Fibroblast of lung (primary cell): ENCODE data around the gene RANGRF. TPM values are rescaled to one million over a fixed set of nuclear protein-coding genes. Genes with fewer than 3 reads are reported as not detected.

Experiments
- DNase-seq, 2 donors: peaks; one replicate each; pipeline versions ENCODE4 v3.0.0 to v3.0.0-alpha.2; 2010; ENCODE audit warnings: low read depth in 2 of 2
- H2AFZ ChIP-seq: 2 replicates; pipeline ENCODE4 v1.5.1; 2012; ENCODE audit warnings: low read length, control low read depth, inconsistent platforms
- H3K27ac ChIP-seq: 2 replicates; pipeline ENCODE4 v1.5.1; 2011; ENCODE audit warnings: low read length, control low read depth; ENCODE audit not compliant: insufficient read depth
- H3K27me3 ChIP-seq: 2 replicates; pipeline ENCODE4 v1.5.1; 2011; ENCODE audit warnings: mild to moderate bottlenecking, low read length; ENCODE audit not compliant: control insufficient read depth, insufficient read depth
- H3K36me3 ChIP-seq: 2 replicates; pipeline ENCODE4 v1.5.1; 2011; ENCODE audit warnings: low read length; ENCODE audit not compliant: control insufficient read depth, insufficient read depth
- H3K4me1 ChIP-seq: 2 replicates; pipeline ENCODE4 v1.5.1; 2011; ENCODE audit warnings: low read length; ENCODE audit not compliant: control insufficient read depth, insufficient read depth; ENCODE audit errors: extremely low read depth
- H3K4me2 ChIP-seq: 2 replicates; pipeline ENCODE4 v1.5.1; 2011; ENCODE audit warnings: low read length, control low read depth; ENCODE audit not compliant: insufficient read depth; ENCODE audit errors: extremely low read depth
- H3K4me3 ChIP-seq, 4 experiments: fragments of 200-600 bp in 1 of 4; sonication (generic) in 1 of 4; replicated peaks in 1 of 4; 2 replicates each; pipeline ENCODE4 v1.5.1; 2011 to 2016; ENCODE audit warnings: low read length in 4 of 4, low read depth in 3 of 4, mild to moderate bottlenecking in 3 of 4, control low read depth in 2 of 4, inconsistent platforms in 1 of 4, mixed read lengths in 1 of 4; ENCODE audit not compliant: insufficient read depth in 1 of 4; ENCODE audit errors: control extremely low read depth in 1 of 4
- H3K79me2 ChIP-seq: 2 replicates; pipeline ENCODE4 v1.5.1; 2012; ENCODE audit warnings: mild to moderate bottlenecking, low read length, inconsistent platforms; ENCODE audit not compliant: control insufficient read depth, insufficient read depth
- H3K9ac ChIP-seq: 2 replicates; pipeline ENCODE4 v1.5.1; 2011; ENCODE audit warnings: mild to moderate bottlenecking, low read length, control low read depth; ENCODE audit not compliant: insufficient read depth
- H3K9me3 ChIP-seq: 2 replicates; pipeline ENCODE4 v1.5.1; 2012; ENCODE audit warnings: low read depth, low read length; ENCODE audit not compliant: control insufficient read depth, insufficient read depth
- H4K20me1 ChIP-seq: 2 replicates; pipeline ENCODE4 v1.5.1; 2011; ENCODE audit warnings: low read length; ENCODE audit not compliant: control insufficient read depth, insufficient read depth; ENCODE audit errors: extremely low read depth
- CTCF ChIP-seq, 2 donors: IDR thresholded peaks in 1 of 2; conservative IDR thresholded peaks in 1 of 2; 1 replicate in 1 of 2; 2 replicates in 1 of 2; pipeline ENCODE4 v1.5.1; 2011 to 2012; ENCODE audit warnings: low read length in 2 of 2, control low read depth in 1 of 2, inconsistent platforms in 1 of 2, low read depth in 1 of 2, mild to moderate bottlenecking in 1 of 2
- EZH2 ChIP-seq: IDR thresholded peaks from 2 replicates; pipeline ENCODE4 v1.5.1; 2012; ENCODE audit warnings: low read length, control low read depth, mild to moderate bottlenecking; ENCODE audit errors: missing control alignments
- polyA plus RNA-seq, 2 donors: library from polyadenylated mRNA; depleted of rRNA in 1 of 2; stranded (reverse) in 1 of 2; unstranded in 1 of 2; fragments of >200 nt; gene quantifications; 2 replicates each; pipeline ENCODE4 v1.2.1, GENCODE V29; 2011 to 2012; ENCODE audit warnings: missing spikeins in 1 of 2
- total RNA-seq: library from RNA; depleted of rRNA; stranded (reverse); fragments of >200 nt; gene quantifications from 2 replicates; pipeline ENCODE4 v1.2.1, GENCODE V29; 2014

Gene RANGRF
- total and polyA plus RNA-seq, 2 donors (not counting 1 experiment from before 2014, with no cell fraction given) = 15.4 to 19.8 TPM

- no peak for DNase-seq
- Histone ChIP-seq H3K4me3 (no peak overlapping the region), H3K9me3 (no peaks in the 10 kb centered on the region), H3K27ac (no peak overlapping the region), H3K4me1 (peaks cover 3% of the 10 kb centered on the region), H3K36me3 (no peaks in the 10 kb centered on the region), H2AFZ (no peak overlapping the region), H3K27me3 (no peaks in the 10 kb centered on the region), H3K79me2 (no peaks in the 10 kb centered on the region), H4K20me1 (no peaks in the 10 kb centered on the region), H3K9ac (no peak overlapping the region), H3K4me2 (no peak overlapping the region)
- TF ChIP-seq CTCF (conservative IDR thresholded peaks at IDR 0.05 in 1 of 2, IDR thresholded peaks at IDR 0.05 in 1 of 2; ENCODE audit: low read depth in 1 of 2, low read length in 2 of 2) (no peak), EZH2 (no peak)
Measured at GRCh38 chr17:8284126-8284525, 4.3 kb upstream of the RANGRF start.

DNA sequence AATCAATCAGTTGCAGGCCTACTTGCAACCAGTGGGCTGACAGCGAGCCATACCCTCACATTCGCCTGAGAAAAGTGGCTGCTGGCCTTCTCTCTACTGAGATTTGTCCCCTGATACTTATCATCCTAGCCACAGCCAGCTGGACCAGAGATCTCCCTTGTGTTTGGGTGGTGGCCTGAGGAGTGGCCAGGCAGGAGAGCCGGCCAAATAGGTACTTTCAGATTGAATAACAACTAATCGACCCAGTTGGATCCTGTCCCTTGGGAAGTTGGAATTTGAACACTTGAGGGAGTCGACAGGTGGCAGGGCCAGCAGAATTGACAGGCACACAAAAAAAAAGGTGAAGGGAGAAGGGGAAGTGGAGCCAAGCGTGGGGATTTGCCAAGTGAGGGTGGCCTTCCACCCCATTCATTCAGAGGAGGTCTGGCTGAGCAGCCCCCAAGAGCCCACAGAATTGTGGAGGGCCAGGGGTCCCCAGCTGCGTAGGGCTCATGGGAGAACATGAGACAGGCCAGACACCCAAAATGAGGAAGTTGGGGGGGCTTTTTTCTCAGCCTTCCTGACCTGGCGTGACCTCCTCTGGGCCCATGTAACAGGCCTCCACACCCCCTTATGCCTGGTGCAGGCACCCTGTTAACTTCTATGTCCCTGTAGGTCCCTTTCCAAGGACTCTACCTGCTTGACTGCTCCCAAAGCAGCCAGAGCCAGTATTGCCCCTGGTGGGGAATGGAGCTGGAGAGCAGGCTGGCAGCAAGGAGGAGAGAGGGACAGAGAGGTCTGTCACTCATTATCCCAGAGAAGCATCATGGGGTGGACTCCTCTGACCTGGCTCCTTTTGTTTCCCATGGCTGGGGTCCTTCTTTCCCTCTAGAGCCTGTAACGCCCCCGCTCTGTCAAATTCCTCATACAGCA lies 2.9 kb upstream of the RANGRF start:
- no peak overlapping the region for H3K4me2 ChIP-seq
- no peak overlapping the region for H2AFZ ChIP-seq
- peaks cover 4% of the 10 kb centered on the region for H3K79me2 ChIP-seq
- H3K36me3 ChIP-seq = no peaks in the 10 kb centered on the region
- H3K4me3 ChIP-seq = no peak overlapping the region
- H3K9ac ChIP-seq = no peak overlapping the region
- H3K9me3 ChIP-seq = no peaks in the 10 kb centered on the region
- H3K27ac ChIP-seq = no peak overlapping the region
- no peaks in the 10 kb centered on the region for H4K20me1 ChIP-seq
- no peaks in the 10 kb centered on the region for H3K27me3 ChIP-seq
- TF ChIP-seq EZH2 = no peak
- TF ChIP-seq CTCF (conservative IDR thresholded peaks at IDR 0.05 in 1 of 2, IDR thresholded peaks at IDR 0.05 in 1 of 2; ENCODE audit: low read depth in 1 of 2, low read length in 2 of 2) = no peak
- peaks cover 11% of the 10 kb centered on the region for H3K4me1 ChIP-seq
- DNase-seq = no peak

DNA sequence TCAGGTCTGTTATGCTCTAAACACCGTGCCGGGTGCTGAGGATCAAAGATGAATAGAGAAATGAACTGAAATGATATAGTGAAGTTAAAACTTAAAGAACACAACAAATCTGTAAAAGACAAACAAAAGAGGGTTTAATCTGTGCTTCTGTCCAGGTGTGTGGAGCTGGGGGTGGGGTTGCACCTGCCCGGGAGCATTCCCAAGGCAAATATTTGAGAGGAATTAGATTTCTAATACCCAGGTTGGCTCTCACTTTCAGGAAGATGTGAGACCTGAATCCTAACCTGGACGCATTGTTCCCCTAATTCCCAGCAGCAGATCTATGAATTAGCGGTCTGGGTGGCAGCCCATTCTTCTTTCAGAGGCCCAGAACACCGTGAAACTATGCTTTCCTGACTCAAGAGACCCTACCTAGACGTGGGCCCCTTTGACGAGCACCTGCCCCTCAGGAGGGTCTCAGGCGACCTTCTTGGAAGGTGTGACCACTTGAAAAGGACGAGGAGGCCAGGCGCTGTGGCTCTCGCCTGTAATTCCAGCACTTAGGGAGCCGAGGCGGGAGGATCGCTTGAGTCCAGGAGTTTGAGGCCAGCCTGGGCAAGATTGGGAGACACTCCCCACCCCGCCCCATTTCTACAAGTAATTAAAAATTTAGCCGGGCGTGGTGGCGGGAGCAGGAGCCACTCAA lies 677 bp upstream of the RANGRF start:
- Histone ChIP-seq H3K79me2 (peaks cover 4% of the 10 kb centered on the region), H3K4me1 (peaks cover 8% of the 10 kb centered on the region), H3K9ac (peak overlapping the region; percentile 80), H3K27me3 (no peaks in the 10 kb centered on the region), H3K36me3 (peaks cover 2% of the 10 kb centered on the region), H2AFZ (peak overlapping the region; percentile 80), H4K20me1 (no peaks in the 10 kb centered on the region), H3K9me3 (no peaks in the 10 kb centered on the region), H3K4me2 (peak overlapping the region; percentile 97), H3K27ac (peak overlapping the region; percentile 89), H3K4me3 (peak overlapping the region; percentile 71 to 92 (median 79))
- no peak for DNase-seq
- TF ChIP-seq EZH2 (no peak), CTCF (conservative IDR thresholded peaks at IDR 0.05 in 1 of 2, IDR thresholded peaks at IDR 0.05 in 1 of 2; ENCODE audit: low read depth in 1 of 2, low read length in 2 of 2) (no peak)
